GM12891 (cell line): ENCODE results near the gene OR51Q1.

Experiments
- DNase-seq: peaks from one replicate; pipeline ENCODE4 v3.0.0; 2011; ENCODE audit warnings: low spot score; ENCODE audit not compliant: insufficient read length
- FAIRE-seq: peaks from 2 replicates; lab custom pipeline; 2011; peaks lifted over from hg19 to GRCh38; lab: Jason Lieb, UNC
- PAX5 ChIP-seq: IDR thresholded peaks from 2 replicates; pipeline ENCODE4 v1.6.1; 2011; ENCODE audit warnings: low read length, moderate library complexity, mild to moderate bottlenecking; ENCODE audit not compliant: insufficient read depth, severe bottlenecking
- POLR2A ChIP-seq: IDR thresholded peaks from 2 replicates; pipeline ENCODE4 v1.6.1; 2011; ENCODE audit warnings: low read depth, low read length, control low read depth
- POLR2AphosphoS5 ChIP-seq: IDR thresholded peaks from 2 replicates; pipeline ENCODE4 v1.6.1; 2011; ENCODE audit warnings: low read depth, low read length, control low read depth
- POU2F2 ChIP-seq: IDR thresholded peaks from 2 replicates; pipeline ENCODE4 v1.6.1; 2011; ENCODE audit warnings: low read depth, mild to moderate bottlenecking, control low read depth, low read length, moderate library complexity
- SPI1 ChIP-seq: IDR thresholded peaks from 2 replicates; pipeline ENCODE4 v1.6.1; 2011; ENCODE audit warnings: low read depth, low read length, control low read depth
- TAF1 ChIP-seq: IDR thresholded peaks from 2 replicates; pipeline ENCODE4 v1.6.1; 2011; ENCODE audit warnings: low read depth, low read length, control low read depth

The OR51Q1 gene

GRCh38 chr11:5441414-5441813 is 19.5 kb downstream of the OR51Q1 start, which contains the start of gene OR51I1:
Gene OR51I1 (minus strand): TSS chr11:5441514. CDS start chr11:5441514, 0 bp downstream.
- DNase-seq: no peak
- TF ChIP-seq POLR2A: no peak
- no peak for TF ChIP-seq TAF1
- TF ChIP-seq PAX5: no peak
- TF ChIP-seq SPI1: no peak
- no peak for TF ChIP-seq POU2F2
- no peak for TF ChIP-seq POLR2AphosphoS5
- FAIRE-seq: no peak

DNA sequence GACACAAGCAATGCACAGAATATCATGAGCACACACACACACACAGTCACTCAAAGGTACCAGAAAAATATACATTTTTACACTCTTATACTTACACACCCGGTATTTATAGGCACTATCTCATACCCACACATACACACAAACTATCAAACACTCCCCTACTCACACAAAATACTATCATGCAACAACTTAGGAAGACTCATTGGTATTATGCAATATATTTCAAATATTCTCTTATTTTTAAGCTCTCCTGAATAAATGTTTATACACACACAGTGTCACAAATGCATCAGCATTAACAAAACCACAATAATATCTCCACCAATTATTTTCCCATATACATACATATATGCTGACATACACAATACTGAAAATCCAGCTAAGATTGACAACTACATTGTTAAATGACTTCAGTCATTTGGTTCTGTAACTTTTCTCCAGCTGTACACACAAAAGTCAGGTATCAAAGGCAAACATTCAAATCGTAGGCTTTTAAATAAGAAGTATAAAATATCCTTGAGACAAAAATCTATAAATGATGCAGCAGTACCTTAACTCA is 22.0 kb downstream of the OR51Q1 start:
- no peak for DNase-seq
- no peak for FAIRE-seq
- TF ChIP-seq SPI1 (no peak), POU2F2 (no peak), POLR2A (no peak), TAF1 (no peak), PAX5 (no peak), POLR2AphosphoS5 (no peak)

GRCh38 chr11:5449023-5449422 is 27.1 kb downstream of the OR51Q1 start, which contains the start of gene OR51I2:
Gene OR51I2 (plus strand): TSS chr11:5449323. CDS start chr11:5453489, 4,166 bp downstream.
- no peak for FAIRE-seq
- DNase-seq: no peak
- TF ChIP-seq TAF1: no peak
- TF ChIP-seq POU2F2: no peak
- TF ChIP-seq POLR2A: no peak
- TF ChIP-seq POLR2AphosphoS5: no peak
- TF ChIP-seq SPI1: no peak
- no peak for TF ChIP-seq PAX5

DNA sequence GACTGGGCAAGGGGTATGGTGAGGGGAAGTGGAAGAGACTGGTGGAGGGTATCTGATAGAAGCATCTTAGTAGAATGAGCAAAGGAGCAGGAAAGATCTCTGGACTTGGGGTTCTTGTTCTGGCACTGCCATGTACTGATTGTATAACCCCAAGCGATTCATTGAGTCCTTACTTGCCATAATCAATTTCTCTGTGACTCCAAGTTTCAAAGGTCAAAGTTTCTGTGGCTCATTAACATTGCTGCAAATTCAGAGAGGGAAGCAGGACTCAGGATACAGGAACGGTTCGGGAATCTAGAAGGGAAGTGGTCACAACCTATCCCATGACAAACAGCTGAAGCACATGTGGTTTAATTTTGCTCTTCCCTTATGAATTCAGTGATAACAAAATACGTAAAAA is 27.5 kb downstream of the OR51Q1 start:
- no peak for DNase-seq
- TF ChIP-seq POU2F2 (no peak), POLR2AphosphoS5 (no peak)
- no peak for FAIRE-seq

DNA sequence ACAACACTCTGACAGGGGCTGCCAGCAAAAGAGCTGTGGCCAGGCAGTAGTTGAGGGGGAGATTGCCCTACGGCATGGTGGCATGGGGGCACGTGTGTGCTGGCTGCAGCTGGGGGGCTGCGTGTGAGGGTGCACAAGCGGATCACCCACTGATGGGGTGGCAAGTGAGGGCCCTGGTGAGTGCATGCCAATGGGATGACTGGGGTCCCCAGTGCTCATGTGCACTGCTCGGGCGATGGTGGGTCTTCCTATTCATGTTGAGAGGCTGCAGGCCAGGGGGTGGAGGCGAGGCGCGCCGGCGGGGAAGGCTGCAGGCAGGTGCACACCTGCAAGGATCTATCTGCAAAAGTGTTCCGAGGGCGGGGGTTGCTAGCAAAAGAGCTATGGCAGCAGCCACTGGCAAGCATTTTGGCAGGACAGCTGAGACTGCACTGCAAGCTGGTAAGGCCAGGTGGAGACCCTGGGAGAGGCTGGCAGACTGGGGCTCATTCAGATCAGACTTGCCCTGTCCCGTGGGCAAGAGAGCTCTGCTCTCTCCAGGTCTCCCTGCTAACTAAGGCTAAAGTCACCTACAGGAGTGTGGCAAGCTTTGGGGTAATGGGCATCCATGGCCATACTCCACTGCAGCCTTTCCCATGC is 39.2 kb downstream of the OR51Q1 start:
- DNase-seq: no peak
- no peak for FAIRE-seq
- TF ChIP-seq POLR2AphosphoS5 (no peak), SPI1 (no peak), POLR2A (no peak), POU2F2 (no peak), TAF1 (no peak), PAX5 (no peak)

DNA sequence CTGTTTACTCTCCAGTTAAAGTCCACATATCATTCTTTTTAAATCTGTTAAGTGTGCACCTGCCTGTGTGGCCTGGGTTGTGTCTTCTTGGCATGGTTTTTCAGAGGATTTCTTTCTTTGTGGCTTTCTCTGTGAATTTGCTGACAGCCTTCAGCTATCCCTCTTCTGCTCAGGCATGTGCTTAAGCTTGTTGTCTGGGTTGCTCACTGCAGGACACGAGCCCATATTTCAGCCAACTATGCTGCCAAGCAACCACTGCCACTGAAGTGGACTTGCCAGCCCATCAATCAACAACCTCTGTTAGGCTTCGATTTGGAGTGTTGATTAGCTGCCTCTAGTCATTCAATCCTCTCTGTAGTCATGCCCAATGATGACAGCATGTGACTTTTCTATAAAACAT is 45.6 kb downstream of the OR51Q1 start:
- DNase-seq (no peak), FAIRE-seq (no peak)
- TF ChIP-seq POLR2A (no peak), TAF1 (no peak), POU2F2 (no peak), POLR2AphosphoS5 (no peak), SPI1 (no peak), PAX5 (no peak)
